Calu3 (cell line): ENCODE data around the gene EMX2. TPM values are rescaled to one million over a fixed set of nuclear protein-coding genes. Genes with fewer than 3 reads are reported as not detected.

Source experiments
- Bru-seq: library from RNA; stranded (reverse); fragments of 400-500 nt; gene quantifications from one replicate; lab custom pipeline; 2021; lab: Mats Ljungman, UMichigan
- BruChase-seq, 2 experiments: library from RNA; stranded (reverse); fragments of 400-500 nt; gene quantifications; one replicate each; lab custom pipeline; 2021; lab: Mats Ljungman, UMichigan
- BruUV-seq: library from RNA; stranded (reverse); fragments of 400-500 nt; replicated peaks from 2 replicates; lab custom pipeline; 2021; lab: Mats Ljungman, UMichigan
- CTCF ChIA-PET: fragments of 300-600 bp; sonication (Branson Sonifier 250); formaldehyde crosslinking; loops from one replicate; lab custom pipeline; 2022; ENCODE audit warnings: antibody characterized with exemption; lab: Charles Lee
- DNase-seq: peaks from one replicate; pipeline ENCODE4 v3.0.0; 2022
- H3K27ac Mint-ChIP-seq: one replicate; pipeline ENCODE4 v1.8.0; 2022; ENCODE audit warnings: mixed read lengths; ENCODE audit not compliant: unreplicated experiment
- H3K27me3 Mint-ChIP-seq: one replicate; pipeline ENCODE4 v1.8.0; 2022; ENCODE audit warnings: mixed read lengths; ENCODE audit not compliant: unreplicated experiment
- H3K36me3 Mint-ChIP-seq: one replicate; pipeline ENCODE4 v1.8.0; 2022; ENCODE audit warnings: mild to moderate bottlenecking, moderate library complexity, mixed read lengths; ENCODE audit not compliant: insufficient read depth, unreplicated experiment
- H3K4me1 Mint-ChIP-seq: one replicate; pipeline ENCODE4 v1.8.0; 2022; ENCODE audit warnings: mild to moderate bottlenecking, low read depth, mixed read lengths; ENCODE audit not compliant: unreplicated experiment
- H3K4me3 Mint-ChIP-seq: one replicate; pipeline ENCODE4 v1.8.0; 2022; ENCODE audit warnings: mild to moderate bottlenecking, low read depth, moderate library complexity, mixed read lengths; ENCODE audit not compliant: unreplicated experiment
- H3K9me3 Mint-ChIP-seq: one replicate; pipeline ENCODE4 v1.8.0; 2022; ENCODE audit warnings: low read depth, mixed read lengths; ENCODE audit not compliant: unreplicated experiment
- CTCF ChIP-seq: fragments of 200-600 bp; IDR thresholded peaks from one replicate; pipeline ENCODE4 v1.8.0; 2022; ENCODE audit warnings: antibody characterized with exemption; ENCODE audit not compliant: unreplicated experiment
- intact Hi-C: fragments of 100-400 bp; cut with micrococcal nuclease; formaldehyde crosslinking; loops from one replicate; pipeline ENCODE4 v1.10.0; 2022; ENCODE audit not compliant: unreplicated experiment
- long read RNA-seq: library from polyadenylated mRNA; stranded (forward); transcript quantifications from one replicate; pipeline ENCODE4 v2.0.0, GENCODE V29; 2022
- total RNA-seq: library from RNA; stranded (reverse); gene quantifications from 2 replicates; pipeline ENCODE4 v1.2.3, GENCODE V29; 2022

Gene EMX2
- total RNA-seq, result not detected in 2 replicates
- not detected for Bru-seq, nascent RNA
- BruChase-seq, experiment 1, labeled RNA remaining after a 6-hour chase, result not detected
- not detected for BruChase-seq, experiment 2, labeled RNA remaining after a 2-hour chase
- long read RNA-seq, result 0 reads

- Mint-ChIP-seq H3K4me1 (no peaks in the 10 kb centered on the region), H3K9me3 (no peaks in the 10 kb centered on the region), H3K27ac (no peak within 1 kb of the TSS), H3K36me3 (no peaks in the 10 kb centered on the region), H3K27me3 (peaks cover 67% of the 10 kb centered on the region), H3K4me3 (peak within 1 kb of the TSS; percentile 50)
- TF ChIP-seq CTCF, result no peak
- no peak for DNase-seq
- intact Hi-C loops, result no loop called here
- BruUV-seq, result no TSS peak
- CTCF ChIA-PET, result interaction anchor here (0.6 to 1.2 kb wide), 3 partner anchors 38 to 802 kb away, joined by 3 to 6 read pairs (median 3); no protein-coding TSS in a partner anchor
Observed at GRCh38 chr10:117542706-117543224, at the start of gene EMX2. Gene EMX2 (plus strand): TSS chr10:117542746. CDS start chr10:117543268, 522 bp downstream.

GRCh38 chr10:117496031-117496430 lies 46.5 kb upstream of the EMX2 start:
- H3K4me3 Mint-ChIP-seq, result no peak overlapping the region
- intact Hi-C loops, result loop anchor here (1.0 to 10.0 kb wide), 5 partner anchors 610 to 1049 kb away; no protein-coding TSS in a partner anchor
- H3K27me3 Mint-ChIP-seq, result peaks cover 69% of the 10 kb centered on the region
- H3K27ac Mint-ChIP-seq, result no peak overlapping the region
- no TSS peak for BruUV-seq
- no peaks in the 10 kb centered on the region for H3K36me3 Mint-ChIP-seq
- peaks cover 7% of the 10 kb centered on the region for H3K4me1 Mint-ChIP-seq
- no peak for DNase-seq
- no peaks in the 10 kb centered on the region for H3K9me3 Mint-ChIP-seq
- TF ChIP-seq CTCF, result no peak
- CTCF ChIA-PET, result interaction anchor here (0.7 to 1.5 kb wide), 4 partner anchors 173 to 963 kb away, joined by 3 to 5 read pairs (median 4); no protein-coding TSS in a partner anchor

- TF ChIP-seq CTCF, result peak; percentile 70
- Mint-ChIP-seq H3K9me3 (no peaks in the 10 kb centered on the region), H3K4me1 (peaks cover 7% of the 10 kb centered on the region), H3K36me3 (no peaks in the 10 kb centered on the region), H3K27ac (no peak overlapping the region), H3K4me3 (no peak overlapping the region), H3K27me3 (peaks cover 69% of the 10 kb centered on the region)
- CTCF ChIA-PET, result interaction anchor here (0.7 to 1.5 kb wide), 8 partner anchors 173 to 1048 kb away, joined by 3 to 5 read pairs (median 4); no protein-coding TSS in a partner anchor
- peak; percentile 72 for DNase-seq
- no TSS peak for BruUV-seq
- intact Hi-C loops, result loop anchor here (1.0 to 10.0 kb wide), 5 partner anchors 610 to 1048 kb away; no protein-coding TSS in a partner anchor
Observed at GRCh38 chr10:117496616-117497028, 45.9 kb upstream of the EMX2 start.

GRCh38 chr10:117497736-117498135 lies 44.8 kb upstream of the EMX2 start:
- H3K36me3 Mint-ChIP-seq, result no peaks in the 10 kb centered on the region
- no peak overlapping the region for H3K4me3 Mint-ChIP-seq
- H3K9me3 Mint-ChIP-seq, result no peaks in the 10 kb centered on the region
- H3K27me3 Mint-ChIP-seq, result peaks cover 69% of the 10 kb centered on the region
- no TSS peak for BruUV-seq
- H3K4me1 Mint-ChIP-seq, result peaks cover 7% of the 10 kb centered on the region
- no peak overlapping the region for H3K27ac Mint-ChIP-seq
- TF ChIP-seq CTCF, result no peak
- intact Hi-C loops, result loop anchor here (10.0 kb wide), 2 partner anchors 927 to 1047 kb away; no protein-coding TSS in a partner anchor
- no peak for DNase-seq
- CTCF ChIA-PET, result interaction anchor here (1.5 kb wide), 1 partner anchor 762 kb away, joined by 5 read pairs; no protein-coding TSS in a partner anchor
